CD4-positive, alpha-beta T cell treated with Interferon alpha-2 for 1 hour (primary cell): ENCODE results near the gene UMOD.
"Not testable (repeated sequence)": the region's sequence is repeated elsewhere in the genome, so short reads cannot be mapped to it uniquely, and the experiment has no call there.

Experiments used
- DNase-seq, 2 donors: peaks; one replicate each; pipeline ENCODE4 v3.0.0-alpha.2; 2020 to 2022

Gene UMOD

DNA sequence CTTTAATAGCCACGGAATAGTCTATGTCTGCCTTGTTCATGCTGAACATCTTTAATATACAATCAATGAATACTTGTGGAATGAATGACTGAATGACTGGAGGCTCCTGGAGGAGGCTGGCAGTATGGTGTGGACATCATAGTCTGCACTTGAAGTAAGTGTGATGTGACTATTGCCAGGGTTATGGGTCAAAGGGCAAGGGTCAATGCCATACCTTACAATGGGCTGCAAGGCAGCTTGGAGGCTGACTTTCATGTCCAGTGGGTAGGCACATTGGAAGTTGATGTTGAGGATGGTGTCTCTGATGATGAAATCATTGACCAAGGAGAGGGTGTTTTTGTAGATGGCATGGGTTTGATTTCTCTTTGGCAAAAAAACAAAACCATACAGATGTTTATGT lies 33.1 kb downstream of the UMOD start:
- no peak for DNase-seq

DNA sequence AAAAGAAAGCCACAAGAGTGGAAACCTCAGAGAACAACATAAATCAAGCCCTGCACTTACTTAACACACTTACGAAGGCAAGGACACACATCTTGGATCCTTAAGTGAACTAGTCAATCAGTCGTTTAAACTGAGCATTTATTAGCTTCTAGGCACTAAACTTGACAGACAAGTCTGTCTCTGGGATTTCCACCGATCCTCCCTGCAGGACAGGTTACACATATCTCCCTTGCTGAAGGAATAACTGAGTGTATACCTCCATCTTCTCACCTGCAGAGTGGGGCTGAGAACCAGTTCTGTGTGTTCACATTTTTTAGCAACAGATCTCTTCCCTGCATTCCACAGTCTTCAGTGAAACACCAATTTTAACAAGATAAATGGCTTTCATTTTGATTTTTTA lies 34.1 kb downstream of the UMOD start:
- no peak for DNase-seq

DNA sequence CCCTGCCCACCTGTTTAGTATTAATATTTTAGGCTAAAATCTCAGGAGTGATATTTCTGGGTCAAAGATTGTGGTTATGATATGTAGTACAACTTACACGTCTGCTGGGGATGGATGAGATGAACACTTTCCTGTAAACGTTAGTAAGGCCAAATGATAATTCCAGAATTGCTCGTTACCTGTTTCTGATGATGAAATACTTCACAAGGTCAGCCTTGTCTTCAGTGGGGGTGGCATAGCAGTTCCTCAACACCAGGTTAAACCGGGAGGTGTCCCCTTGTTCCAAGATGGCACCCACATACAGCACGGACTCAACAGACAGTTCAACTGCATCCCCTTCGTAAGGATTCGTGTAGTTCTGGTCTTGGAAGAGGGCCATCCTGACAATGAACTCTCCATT lies 34.5 kb downstream of the UMOD start:
- DNase-seq = no peak

DNA sequence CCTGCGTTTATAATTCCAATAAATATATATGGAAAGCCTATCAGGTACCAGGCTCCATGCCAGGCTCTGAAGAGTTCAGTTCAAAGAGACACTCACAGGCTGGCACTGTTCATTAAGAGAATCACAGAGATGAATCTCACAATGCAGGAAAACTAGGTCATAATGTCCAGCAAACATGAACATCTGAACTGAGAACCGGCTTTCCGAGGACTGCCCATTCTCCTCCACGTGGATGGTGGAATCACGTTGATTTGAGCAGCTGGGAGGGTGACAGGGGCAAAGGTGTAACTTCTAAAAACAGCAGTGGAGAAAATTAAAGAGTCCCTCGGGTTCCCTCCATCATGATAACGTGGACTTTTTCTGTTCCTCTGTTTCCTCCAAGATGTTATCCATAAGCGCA lies 35.4 kb downstream of the UMOD start:
- no peak for DNase-seq

DNA sequence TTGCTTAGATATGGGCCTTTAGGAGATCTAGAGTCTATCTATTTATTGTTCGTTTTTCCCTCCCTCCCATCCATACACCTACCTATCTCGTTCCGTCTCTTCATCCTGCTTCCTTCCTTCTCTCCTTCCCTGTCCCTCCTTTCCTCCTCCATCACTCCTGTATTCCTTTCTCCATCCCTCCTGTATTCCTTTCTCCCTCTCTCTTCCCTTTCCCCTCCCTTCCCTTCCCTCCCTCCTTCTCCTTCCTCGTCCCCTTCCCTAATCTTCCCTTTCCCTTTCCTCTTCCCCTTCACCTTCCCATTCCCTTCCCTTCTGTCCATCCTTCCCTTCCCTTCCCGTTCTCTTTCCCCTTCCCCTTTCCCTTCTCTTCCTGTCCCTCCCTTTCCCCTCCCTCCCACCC lies 35.8 kb downstream of the UMOD start:
- DNase-seq = no peak

DNA sequence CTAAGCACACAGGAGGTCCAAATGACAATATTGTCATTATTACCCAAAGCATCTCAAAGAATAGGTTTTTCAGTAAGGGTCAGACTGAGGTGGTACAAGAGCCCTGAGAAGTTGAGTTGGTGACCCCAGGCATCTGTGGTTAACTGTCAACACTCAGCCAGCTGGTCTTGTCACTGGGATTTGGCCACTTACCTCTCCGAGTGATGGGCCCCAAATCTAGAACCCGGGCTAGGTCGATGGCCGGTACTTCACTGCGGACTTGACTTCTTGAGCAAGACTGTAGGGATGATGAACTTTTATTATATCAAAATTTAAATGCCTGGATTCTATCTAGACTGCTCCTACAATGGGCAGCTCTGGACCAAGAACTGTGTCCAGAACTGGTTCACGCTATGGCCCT lies 36.8 kb downstream of the UMOD start:
- no peak for DNase-seq

DNA sequence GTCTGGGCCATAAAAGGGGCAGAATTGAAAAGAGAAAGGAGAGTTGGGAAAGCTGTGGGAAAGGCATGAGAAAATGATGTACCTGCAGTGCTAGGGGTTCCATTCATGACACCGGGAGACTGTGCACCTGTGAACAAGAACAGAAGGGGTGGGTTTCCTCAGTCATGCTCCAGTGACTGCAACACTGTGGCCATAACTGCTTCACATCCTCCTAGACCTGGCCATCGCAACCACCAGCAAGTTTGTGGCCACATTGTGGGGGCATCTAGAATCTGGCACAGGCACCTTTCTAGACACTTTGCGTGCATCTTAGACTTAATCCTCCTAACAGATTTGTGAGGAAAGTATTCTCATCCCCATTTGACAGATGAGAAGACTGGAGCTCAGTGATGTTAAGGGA lies 37.9 kb downstream of the UMOD start:
- DNase-seq = no peak

DNA sequence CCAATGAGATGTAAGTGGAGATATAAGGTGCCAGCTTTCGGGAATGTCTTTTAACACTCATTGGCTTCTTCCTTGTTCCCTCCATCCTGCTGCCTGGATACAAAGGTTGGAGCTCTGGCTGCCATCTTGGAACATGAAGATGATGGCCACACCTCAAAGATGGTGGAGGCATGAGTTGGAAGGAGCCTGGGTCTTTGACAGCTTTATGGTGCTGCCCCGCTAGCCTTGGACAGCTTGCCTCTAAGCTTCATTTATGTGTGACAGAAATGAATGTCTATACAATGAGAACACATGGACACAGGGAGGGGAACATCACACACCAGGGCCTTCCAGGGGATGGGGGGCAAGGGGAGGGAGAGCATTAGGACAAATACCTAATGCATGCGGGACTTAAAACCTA lies 38.8 kb downstream of the UMOD start:
- no peak for DNase-seq

DNA sequence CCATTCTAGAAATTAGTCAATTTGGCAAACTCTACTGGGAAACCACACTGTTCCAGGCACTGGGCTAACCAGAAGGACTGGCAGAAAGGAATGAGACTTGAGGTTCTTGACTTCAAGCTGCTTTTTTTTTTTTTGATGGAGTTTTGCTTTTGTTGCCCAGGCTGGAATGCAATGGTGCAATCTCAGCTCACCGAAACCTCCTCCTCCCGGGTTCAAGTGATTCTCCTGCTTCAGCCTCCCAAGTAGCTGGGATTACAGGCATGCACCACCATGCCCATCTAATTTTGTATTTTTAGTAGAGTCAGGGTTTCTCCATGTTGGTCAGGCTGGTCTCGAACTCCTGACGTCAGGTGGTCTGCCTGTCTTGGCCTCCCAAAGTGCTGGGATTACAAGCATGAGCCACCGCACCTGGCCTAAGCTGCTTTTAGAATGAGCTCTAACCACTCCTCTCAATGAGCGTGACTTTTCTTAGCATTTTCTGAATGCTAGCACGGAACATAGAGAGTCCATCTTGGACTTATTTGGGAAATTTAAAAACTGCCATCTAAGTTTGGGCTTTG lies 39.9 kb downstream of the UMOD start:
- not testable (repeated sequence) for DNase-seq

DNA sequence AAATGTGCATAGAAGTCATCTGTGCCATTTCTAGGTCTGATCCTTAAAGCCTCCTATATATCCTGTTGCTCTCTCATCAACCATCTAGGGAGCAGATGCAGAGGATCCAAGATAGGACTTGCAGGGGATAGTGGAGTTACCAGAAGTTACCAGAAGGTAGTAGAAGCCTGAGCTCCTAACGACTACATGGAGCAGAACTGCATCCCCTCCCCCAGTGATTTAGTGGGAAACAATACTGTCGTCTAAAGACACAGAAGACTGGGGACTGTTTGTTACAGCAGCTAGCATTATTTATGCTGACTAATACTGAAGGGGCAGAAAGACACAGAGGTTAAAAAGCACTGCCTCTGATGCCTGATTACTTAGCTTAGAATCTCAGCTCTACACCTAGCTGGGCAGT lies 41.0 kb downstream of the UMOD start:
- no peak for DNase-seq

DNA sequence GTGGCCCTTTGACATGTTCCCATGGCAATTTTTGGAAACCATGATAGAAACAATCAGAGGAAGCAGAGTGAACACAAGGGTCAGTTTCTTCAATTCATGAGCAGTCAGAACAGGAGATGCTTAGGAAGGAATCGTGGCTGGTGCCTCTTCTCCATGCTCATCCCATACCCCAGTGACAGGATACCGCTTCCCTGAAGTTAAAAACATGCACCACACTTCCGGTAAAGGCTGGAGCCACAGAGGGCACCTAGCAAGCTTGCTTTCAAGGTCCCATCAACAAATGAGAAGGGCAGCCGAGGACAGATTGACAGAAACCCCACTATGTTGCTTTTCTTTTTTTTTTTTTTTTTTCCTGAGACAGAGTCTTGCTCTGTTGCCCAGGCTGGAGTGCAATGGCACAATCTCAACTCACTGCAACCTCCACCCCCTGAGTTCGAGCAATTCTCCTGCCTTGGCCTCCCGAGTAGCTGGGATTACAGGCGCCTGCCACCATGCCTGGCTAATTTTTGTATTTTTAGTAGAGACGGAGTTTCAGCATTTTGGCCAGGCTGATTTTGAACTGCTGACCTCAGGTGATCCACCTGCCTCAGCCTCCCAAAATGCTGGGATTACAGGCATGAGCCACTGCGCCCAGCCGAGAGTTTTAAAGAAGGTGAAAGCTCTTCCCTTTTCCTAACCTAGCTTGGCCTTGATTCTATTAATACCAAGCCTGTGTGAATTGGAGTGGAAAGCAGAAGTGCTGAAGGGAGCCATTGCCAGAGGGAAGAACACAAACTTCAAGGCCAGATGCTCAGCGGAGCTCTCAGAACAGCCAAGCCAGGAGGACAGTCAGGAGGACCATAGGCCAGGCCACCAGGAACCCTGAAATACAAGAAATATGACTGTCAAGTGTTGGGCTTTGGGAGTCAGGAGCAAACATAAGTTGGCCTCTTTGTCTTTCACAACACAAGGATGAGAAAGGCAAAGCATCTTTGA lies 41.8 kb downstream of the UMOD start:
- no peak for DNase-seq

DNA sequence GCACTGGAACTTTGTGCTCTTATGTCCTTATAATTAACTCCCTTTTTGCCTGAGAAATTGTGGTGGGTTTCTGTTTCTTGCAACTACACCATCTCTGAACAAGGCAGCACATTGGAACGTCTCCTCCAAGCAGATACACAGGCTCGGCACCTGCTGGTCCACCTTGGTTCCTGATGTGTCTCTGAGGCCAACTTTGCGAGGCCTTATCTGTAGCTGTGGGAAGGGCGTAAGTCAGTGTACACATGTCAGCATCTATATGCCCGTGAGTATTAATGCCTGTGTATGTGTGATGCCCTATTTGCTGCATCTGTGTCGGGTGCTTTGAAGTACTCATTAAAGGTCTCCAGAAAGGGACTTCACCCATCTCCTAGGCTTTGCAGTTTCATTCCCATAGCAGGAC lies 42.7 kb downstream of the UMOD start:
- no peak for DNase-seq

DNA sequence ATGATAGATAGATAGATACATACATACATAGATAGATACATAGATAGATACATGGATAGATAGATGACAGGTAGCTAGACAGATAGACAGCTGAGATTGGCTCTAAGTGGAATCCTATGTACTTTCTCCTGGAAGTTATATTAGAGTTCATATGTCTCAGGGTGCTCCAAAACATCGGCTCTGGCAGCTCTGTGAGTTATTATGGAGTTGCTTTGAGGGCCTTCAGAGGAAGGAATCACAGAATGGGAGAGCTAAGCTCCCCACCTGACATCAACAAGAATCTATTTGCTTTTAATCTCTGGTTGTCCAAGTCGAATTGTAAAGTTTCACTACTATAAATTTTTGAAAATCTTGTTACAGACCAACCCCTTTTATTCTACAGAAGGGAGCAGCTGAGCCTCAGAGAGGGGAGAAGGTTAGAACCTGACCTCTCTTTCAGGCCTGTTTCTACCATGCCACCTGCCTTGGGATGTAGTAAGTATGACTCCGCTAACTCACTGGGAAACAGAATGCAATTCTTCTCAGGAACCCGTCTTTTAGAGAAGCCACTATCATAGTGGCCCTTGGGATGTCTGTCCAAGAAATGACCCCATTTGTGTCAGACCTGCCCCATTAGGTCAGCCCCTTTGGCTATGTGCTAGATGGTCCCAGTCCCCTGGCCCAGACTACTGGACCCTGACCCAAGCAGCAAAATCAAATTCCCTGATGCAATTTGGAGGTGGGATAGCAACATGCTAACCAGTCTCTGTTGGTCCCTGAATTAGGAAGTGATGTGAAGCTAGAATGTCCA lies 43.5 kb downstream of the UMOD start:
- no peak for DNase-seq

DNA sequence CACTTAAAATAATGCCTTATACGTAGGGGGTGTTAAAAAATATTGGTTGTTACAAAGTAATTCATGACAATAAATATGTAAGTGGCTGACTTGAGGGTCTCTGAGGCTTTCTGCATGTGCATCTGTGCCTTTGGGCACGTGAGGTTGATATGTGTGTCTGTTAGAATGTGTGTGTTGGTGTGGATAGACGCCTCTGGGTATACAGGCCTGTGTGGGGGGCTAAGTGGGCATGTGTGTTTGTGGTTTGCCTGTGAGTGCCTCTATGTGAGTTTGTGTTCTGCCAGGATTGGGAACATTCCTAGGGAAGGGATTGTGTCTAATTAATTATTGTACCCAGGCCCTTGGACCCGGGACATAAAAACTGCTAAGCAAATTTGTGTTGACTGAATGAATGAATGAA lies 44.2 kb downstream of the UMOD start:
- no peak for DNase-seq

DNA sequence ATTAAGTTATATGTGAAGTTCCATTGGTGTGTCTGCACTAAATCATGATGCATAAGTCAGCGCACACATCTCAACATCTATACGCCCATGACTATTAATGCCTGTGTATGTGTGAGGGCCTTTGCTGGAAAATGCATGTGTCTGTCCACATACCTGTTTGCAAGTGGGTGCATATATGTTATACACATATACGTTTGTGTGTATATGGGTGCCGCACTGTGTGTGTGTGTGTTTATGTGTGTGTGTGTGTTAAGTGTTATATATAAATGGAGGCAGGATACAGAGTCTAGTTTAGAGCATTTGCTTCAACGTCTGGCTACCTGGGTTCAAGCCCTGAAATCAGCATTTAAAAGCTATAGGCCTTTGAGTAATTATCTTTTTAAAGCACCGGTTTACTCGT lies 44.7 kb downstream of the UMOD start:
- DNase-seq = no peak

DNA sequence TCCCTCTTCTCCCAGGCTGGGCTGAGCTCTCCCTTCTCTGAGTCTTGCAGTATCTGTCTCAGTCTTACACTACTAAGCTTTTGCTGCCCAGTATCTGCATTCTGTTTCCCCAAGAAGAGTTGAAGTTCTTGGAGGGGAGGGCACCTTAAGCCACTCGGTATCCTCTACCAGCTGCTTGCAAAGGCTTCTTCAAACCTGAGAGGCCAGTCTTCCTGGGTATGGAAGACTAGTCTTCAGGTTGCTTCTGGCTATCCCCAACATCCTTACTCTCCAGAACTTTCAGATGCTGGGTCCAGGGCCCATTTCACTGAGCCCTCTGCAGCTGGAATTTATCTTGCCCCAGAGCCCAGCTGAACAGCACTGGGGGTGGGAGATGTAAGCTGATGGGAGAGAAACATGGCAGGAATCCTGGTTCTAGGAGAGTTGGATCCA lies 45.3 kb downstream of the UMOD start:
- no peak for DNase-seq

DNA sequence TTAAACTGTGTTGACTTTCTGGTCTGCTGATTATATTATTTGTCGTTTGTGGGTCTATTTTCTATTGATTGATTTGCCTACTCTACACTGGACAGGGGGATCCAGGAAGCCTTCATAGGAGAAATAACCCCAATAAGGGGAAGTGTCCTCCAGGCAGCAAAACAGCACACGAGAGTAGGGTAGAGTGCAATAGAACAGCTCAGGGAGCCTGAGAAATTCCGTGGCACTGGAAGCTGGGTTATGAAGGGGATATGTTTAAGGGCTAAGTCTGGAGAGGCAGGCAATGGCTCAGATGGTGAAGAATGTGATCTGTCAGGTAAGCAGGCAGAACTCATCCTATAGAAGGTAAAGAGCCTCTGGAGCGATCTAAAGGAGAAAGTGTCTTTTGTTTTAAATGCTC lies 46.1 kb downstream of the UMOD start:
- no peak for DNase-seq

DNA sequence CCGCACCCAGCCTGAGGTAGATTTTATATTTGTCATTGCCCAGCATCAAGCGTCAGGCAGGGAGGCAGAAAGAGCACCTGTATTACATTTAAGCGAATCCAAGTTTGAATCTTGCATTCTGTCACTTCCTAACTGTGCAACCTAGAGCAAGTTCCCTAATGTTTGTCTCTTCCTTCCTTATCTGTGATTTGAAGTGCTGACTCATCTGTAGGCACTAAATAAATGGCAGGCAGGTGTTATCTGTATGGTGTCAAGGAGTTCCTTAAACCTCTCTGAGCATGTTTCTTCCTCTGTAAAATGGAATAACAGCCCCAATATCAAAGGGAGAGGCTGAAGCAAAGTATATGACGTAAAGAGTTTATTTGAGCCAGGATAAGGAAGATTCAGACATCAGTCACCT lies 49.5 kb downstream of the UMOD start:
- no peak for DNase-seq

DNA sequence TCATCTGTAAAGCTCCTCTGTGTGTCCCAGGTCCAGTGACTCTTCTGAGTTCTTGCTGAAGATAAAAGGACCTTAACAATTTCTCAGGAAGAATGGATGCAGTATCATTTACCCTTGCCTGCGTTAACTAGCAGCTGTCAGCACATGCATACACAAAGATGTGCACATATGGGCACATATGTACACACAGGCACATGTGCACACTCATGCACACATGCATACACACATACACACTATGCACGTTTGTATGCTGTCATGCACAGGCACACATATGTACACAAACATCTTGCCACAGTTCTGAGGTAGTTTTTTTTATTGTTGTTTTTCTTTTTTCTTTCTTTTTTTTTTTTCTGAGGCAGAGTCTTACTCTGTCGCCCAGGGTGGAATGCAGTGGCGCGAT lies 50.1 kb downstream of the UMOD start:
- no peak for DNase-seq

DNA sequence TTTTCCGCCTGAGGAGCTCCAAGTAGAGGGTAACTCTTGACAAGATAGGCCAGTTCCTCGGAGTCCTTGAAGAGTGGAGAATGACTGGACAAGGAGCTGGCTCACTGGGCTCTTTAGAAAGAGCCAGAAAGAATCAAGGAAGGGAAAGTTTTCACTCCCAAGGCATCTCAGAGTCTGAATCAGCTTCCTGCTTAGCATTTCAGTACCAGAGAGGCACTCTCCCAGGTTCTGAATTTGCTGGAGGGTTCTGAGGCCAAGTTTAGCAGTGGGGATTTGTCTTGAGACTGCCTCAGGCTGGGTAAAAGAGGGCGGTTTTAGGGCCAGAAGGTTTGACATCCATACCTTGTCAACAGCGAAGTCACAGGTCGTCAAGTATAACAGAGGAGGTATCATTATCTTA lies 50.7 kb downstream of the UMOD start:
- no peak for DNase-seq

DNA sequence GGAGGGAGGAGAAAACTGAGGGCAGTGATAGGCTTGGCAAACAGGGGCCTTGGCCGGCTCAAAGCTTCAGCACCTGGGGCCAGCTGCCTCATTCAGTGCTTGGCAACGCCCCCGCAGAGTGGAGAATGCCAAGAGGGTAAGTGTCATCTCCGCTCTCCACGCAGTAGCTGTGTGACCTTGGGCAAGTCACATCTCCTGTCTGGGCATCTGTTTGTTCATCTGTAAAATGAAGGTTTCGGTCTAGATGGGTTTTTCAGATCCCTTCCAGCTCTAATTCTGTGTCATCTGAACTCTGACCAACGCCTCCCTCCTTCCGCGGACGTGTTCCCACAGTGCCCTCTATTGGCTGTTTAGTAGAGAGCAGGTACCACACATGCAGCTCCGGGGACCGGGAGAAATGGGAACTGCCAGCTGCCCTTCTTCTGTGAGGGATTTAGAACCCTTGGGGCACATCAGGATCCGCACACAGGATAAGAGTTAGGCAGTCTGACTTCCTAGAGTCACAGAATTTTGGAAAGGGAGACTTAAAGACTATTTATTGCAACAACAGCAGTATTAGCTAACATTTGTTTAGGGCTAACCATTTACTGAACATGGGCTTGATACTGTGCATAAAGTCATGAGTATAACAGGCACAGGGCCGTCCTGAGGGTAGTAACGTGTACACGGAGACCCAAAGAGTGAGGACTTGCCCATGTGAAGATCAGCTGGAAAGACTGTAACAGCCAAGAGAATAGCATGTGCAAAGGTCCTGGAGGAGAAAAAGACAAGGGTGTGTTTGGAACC lies 52.0 kb downstream of the UMOD start:
- peak; percentile 4 to 17 for DNase-seq

DNA sequence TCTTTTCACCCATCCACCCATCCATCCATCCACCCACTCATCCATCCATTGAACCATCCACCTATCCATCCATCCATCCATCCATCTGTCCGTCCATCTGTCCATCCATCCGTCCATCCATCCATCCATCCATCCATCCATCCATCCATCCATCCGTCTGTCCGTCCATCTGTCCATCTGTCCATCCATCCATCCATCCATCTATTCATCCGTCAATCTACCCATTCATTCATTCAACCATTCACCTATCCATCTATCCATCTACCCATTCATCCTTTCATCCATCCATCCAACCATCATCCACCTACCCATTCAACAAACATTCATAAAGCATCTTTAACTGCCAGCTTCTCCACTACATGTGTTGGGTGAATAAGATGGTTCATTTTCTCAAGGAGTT lies 54.1 kb downstream of the UMOD start:
- DNase-seq = no peak
